GM18498 (cell line): Measurements from ENCODE around the gene ISCU.
"Not testable (repeated sequence)": the region's sequence is repeated elsewhere in the genome, so short reads cannot be mapped to it uniquely, and the experiment has no call there.

Experiments used
- ATAC-seq: cut with Tn5 transposase; IDR thresholded peaks from one replicate; pipeline ENCODE4 v1.9.1; 2021; ENCODE audit warnings: mild to moderate bottlenecking, moderate library complexity; ENCODE audit not compliant: unreplicated experiment

ISCU gene

GRCh38 chr12:108568338-108569154 lies 6.2 kb downstream of the ISCU start:
- peak; percentile 78 for ATAC-seq

GRCh38 chr12:108570743-108571608 lies 8.6 kb downstream of the ISCU start:
- no peak for ATAC-seq

DNA sequence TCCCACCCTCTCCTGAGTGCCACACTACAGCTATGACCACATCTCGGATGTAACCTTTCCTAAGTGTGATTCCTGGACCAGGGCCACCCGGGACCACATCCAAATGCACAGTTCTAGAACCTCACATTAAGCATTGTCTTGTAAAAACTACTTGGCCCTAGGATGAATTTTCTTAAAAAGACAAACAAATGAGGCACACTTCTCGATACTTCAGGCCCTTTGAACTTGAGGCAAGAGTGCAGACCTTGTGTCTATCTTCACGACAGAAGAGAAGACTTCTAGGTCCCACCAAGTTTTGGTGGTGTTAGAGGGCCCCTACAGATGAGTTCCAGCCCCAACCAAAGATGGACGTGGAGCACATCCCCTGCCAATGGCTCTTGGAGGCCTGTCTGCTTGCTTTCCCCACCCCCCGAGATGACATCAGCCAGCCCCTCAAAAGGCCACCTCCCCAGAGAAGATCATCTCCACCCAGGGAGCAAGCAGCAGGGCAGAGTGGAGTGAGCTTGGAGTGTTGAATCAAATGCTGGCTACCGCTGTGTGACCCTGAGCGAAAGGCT lies 9.3 kb downstream of the ISCU start:
- ATAC-seq: no peak

- ATAC-seq: no peak
These were observed 9.9 kb downstream of the ISCU start for GRCh38 chr12:108572166-108572790.

- ATAC-seq: peak; percentile 26
These were observed 10.9 kb downstream of the ISCU start for GRCh38 chr12:108573317-108573716.

GRCh38 chr12:108574276-108574675 lies 11.9 kb downstream of the ISCU start:
- not testable (repeated sequence) for ATAC-seq

DNA sequence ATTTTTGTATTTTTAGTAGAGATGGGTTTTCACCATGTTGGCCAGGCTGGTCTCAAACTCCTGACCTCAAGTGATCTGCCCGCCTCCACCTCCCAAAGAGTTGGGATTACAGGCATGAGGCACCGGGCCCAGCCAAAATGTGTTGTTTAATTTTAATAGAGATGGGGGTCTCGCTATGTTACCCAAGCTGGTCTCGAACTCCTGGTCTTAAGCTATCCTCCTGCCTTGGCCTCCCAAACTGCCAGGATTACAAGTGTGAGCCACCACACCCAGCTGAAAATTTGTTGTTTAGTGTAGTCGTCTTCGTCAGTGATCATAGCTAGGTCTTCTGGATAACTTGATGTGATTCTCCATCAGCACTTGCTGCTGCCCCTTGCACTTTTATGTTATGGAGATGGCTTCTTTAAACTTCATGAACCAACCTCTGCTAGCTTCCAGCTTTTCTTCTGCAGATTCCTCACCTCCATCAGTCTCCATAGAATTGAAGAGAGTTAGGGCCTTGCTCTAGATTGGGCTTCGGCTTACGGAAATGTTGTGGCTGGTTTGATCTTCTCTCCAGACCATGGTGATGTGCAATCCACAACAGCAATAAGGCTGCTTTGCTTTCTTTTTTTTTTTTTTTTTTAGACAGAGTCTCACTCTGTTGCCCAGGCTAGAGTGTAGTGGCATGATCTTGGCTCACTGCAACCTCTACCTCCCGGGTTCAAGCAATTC lies 13.0 kb downstream of the ISCU start:
- no peak for ATAC-seq

GRCh38 chr12:108576660-108577234 lies 14.4 kb downstream of the ISCU start:
- ATAC-seq: no peak

DNA sequence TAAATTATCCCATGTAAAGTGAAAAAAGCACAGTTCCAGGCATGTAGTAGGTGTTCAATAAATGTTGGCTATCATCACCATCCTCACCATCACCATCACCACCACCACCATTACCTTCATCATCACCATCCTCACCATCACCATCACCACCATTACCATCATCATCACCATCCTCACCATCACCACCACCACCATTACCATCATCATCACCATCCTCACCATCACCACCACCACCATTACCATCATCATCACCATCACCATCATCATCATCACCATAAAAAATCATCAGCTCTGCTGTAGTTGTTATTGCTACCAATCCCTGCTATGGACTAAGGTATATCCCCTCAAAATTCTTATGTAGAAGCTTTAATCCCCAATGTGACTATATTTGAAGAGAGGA lies 15.1 kb downstream of the ISCU start:
- no peak for ATAC-seq

- ATAC-seq: no peak
These were observed 15.9 kb downstream of the ISCU start for GRCh38 chr12:108578264-108578663.

GRCh38 chr12:108578813-108579212 lies 16.4 kb downstream of the ISCU start:
- ATAC-seq: no peak

DNA sequence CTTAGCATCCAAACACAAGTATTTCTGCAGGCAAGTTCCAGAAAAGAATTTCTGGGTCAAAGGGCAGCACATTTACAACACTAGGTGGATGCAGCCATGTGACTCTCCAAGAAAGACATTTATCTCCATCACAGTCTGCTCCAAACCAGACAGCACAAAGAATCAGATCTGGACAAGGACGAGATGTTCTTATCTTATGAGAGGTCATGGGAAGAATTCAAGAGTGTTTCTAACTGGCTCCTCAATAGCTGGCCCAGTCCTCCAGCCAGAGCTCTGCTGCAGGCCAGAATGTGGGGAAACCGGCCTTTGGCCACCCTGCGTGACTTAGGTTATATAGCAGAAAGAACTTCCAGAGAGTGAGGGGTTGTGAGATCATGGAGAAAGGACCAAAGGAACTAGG lies 18.1 kb downstream of the ISCU start:
- ATAC-seq: no peak

GRCh38 chr12:108581311-108582227 lies 19.2 kb downstream of the ISCU start:
- ATAC-seq: no peak

- ATAC-seq: no peak
These were observed 20.1 kb downstream of the ISCU start for GRCh38 chr12:108582509-108582908.

- no peak for ATAC-seq
These were observed 20.8 kb downstream of the ISCU start for GRCh38 chr12:108582978-108583770.

GRCh38 chr12:108583991-108584390 lies 21.6 kb downstream of the ISCU start:
- ATAC-seq: no peak

- ATAC-seq: no peak
These were observed 22.2 kb downstream of the ISCU start for GRCh38 chr12:108584456-108585065.

GRCh38 chr12:108585864-108586263 lies 23.5 kb downstream of the ISCU start:
- ATAC-seq: no peak
